T-helper 2 cell treated with Interferon-gamma antibody and Interleukin-4, amounts not matched to agents 100 ng/mL and 5 ng/mL, for 36 hours (primary cell): ENCODE data around the gene GIN1. TPM values are rescaled to one million over a fixed set of nuclear protein-coding genes. Genes with fewer than 3 reads are reported as not detected.
"Not testable (repeated sequence)": the region's sequence is repeated elsewhere in the genome, so short reads cannot be mapped to it uniquely, and the experiment has no call there.

Experiments
- intact Hi-C: fragments of 100-400 bp; cut with micrococcal nuclease; formaldehyde crosslinking; loops from one replicate; pipeline ENCODE4 v1.15.1; 2023
- total RNA-seq: library from RNA; stranded (reverse); gene quantifications from 2 replicates; pipeline ENCODE4 v1.2.3, GENCODE V29; 2022

The GIN1 gene
- total RNA-seq: 8.0 and 10.5 TPM in 2 replicates

GRCh38 chr5:103119765-103120606 lies at the start of gene GIN1, which contains the start of gene PPIP5K2:
Gene GIN1 (minus strand): TSS chr5:103120138. CDS start chr5:103108707, 11,431 bp downstream.
Gene PPIP5K2 (plus strand): TSS chr5:103120301. CDS start chr5:103129590, 9,289 bp downstream.
- intact Hi-C loops: loop anchor here (1.0 to 5.0 kb wide), 6 partner anchors 9 to 365 kb away; partner anchors contain the start of genes MACIR and PAM

- intact Hi-C loops: no loop called here
Measured at GRCh38 chr5:103166706-103167105, 46.8 kb upstream of the GIN1 start.

DNA sequence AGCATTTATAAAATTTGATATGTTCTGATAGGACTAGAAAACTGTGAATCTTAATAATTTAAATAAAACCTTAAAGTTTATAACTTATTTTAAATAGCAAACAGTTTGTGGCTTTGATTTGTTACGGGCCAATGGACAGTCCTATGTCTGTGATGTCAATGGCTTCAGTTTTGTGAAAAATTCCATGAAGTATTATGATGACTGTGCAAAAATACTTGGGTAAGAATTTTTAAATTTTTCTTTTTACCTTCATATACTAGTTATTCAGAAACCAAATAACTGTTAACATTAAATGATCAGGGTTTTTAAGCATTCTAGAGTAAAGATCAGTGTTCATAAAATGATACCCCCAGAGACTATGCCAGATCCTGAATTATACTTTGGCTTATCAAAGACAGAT lies 31.2 kb upstream of the GIN1 start:
- intact Hi-C loops: no loop called here

- intact Hi-C loops: no loop called here
Measured at GRCh38 chr5:103148213-103148612, 28.3 kb upstream of the GIN1 start.

- intact Hi-C loops: no loop called here
Measured at GRCh38 chr5:103145196-103145595, 25.3 kb upstream of the GIN1 start.

DNA sequence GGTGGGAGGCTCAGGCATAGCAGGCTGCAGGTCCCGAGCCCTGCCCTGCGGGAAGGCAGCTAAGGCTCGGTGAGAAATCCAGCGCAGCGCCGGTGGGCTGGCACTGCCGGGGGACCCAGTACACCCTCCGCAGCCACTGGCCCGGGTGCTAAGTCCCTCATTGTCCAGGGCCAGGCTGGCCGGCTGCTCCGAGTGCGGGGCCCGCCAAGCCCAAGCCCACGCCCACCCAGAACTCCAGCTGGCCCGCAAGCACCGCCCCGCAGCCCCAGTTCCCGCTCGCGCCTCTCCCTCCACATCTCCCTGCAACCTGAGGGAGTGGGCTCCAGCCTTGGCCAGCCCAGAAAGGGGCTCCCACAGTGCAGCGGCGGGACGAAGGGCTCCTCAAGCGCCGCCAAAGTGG lies 22.2 kb upstream of the GIN1 start:
- intact Hi-C loops: not testable (repeated sequence)

DNA sequence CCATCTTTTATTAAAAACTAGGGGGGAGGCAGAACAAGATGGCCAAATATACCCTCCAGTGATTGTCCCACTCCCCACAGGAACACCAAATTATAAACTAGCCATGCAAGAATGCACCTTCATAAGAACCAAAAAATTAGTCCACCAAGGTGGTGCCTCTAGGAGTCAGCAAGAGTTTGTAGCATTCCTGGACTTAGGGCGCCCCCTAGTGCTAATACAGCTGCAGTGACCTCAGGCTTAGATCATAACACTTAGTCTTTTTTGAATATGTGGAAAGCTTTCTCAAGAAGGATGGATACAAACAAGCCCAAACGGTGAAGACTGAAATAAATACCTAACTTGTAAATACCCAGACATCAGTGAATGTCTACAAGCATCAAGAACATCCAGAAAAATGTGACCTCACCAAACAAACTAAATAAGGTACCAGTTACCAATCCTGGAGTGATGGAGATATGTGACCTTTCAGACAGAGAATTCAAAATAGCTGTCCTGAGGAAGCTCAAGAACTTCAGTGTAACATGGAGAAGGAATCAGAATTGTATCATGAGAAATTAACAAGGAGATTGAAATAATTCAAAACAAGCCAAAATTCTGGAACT lies 19.4 kb upstream of the GIN1 start:
- intact Hi-C loops: loop anchor here (1.0 to 10.0 kb wide), 8 partner anchors 19 to 845 kb away; partner anchors contain the start of genes GIN1, PAM, PPIP5K2 and SLCO4C1

GRCh38 chr5:103138202-103138690 lies 18.3 kb upstream of the GIN1 start:
- intact Hi-C loops: loop anchor here (2.0 to 10.0 kb wide), 3 partner anchors 96 to 843 kb away; partner anchors contain the start of genes PAM and SLCO4C1

DNA sequence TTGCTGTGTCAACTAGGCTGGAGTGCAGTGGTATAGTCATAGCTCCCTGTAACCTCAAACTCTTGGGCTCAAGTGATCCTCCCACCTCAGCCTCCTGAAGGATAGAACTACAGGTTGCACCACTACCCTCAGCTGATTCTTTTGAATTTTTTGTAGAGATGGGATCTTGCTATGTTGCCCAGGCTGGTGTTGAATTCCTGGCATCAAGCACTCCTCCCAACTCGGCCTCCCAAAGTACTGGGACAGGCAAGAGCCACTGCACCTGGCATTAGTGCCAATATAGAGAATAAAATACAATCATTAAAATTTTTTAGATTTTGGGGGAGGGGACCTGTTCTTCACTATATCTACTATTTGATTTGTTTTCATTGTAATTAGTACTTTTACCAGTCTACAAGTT lies 15.5 kb upstream of the GIN1 start:
- intact Hi-C loops: loop anchor here (5.0 to 10.0 kb wide), 2 partner anchors 93 to 841 kb away; partner anchors contain the start of gene SLCO4C1

DNA sequence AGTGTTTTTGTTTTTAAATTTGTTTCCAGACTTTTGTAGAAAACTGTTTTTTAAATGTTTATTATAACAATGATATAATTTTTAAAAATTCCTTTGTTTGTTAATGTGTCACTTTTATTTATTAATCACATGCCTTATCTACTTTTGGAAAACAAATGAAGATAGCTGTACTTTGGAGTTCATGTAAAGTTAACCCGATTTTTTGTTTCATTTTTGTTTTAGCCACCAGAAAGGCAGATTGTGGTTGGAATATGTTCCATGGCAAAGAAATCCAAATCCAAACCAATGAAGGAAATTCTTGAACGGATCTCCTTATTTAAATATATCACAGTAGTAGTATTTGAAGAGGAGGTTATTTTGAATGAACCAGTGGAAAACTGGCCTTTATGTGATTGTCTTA lies 13.3 kb upstream of the GIN1 start:
- intact Hi-C loops: loop anchor here (10.0 kb wide), 1 partner anchor 838 kb away; the partner anchor contains the start of gene SLCO4C1

GRCh38 chr5:103132684-103133083 lies 12.7 kb upstream of the GIN1 start:
- intact Hi-C loops: loop anchor here (10.0 kb wide), 1 partner anchor 838 kb away; the partner anchor contains the start of gene SLCO4C1

GRCh38 chr5:103128202-103128601 lies 8.3 kb upstream of the GIN1 start:
- intact Hi-C loops: no loop called here

DNA sequence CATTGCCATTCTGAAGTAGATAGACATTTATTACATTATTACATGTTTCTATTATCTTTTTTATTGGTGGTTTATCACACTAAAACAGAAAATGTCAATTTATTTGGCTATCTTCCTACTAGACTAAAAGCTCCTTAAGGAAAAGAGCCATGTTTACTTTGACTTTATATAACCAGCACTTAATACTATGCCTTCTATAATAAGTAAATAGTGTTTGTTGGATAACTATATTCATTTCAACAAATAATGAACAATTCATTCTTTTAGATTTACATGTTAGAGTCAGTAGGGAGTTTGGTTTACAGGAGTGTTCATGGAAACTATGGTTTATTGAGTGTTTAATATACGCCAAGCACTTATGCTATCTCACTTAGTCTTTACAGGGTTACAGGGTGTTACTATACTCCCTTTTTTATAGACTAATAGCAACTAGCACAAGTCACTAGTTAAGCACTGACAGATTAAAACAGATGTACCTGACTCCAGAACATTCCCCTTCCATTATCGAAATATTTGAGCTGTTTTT lies 7.4 kb upstream of the GIN1 start:
- intact Hi-C loops: no loop called here

DNA sequence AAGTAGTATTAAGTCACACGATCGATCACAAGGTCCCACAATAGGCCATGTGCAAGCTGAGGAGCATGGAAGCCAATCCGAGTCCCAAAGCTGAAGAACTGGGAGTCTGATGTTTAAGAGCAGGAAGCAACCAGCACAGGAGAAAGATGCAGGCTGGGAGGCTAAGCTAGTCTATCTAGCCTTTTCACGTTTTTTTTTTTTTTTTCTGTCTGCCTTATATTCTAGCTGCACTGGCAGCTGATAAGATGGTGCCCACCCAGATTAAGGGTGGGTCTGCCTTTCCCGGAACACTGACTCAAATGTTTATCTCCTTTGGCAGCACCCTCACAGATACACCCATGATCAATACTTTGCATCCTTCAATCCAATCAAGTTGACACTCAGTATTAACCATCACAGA lies 6.6 kb upstream of the GIN1 start:
- intact Hi-C loops: no loop called here

DNA sequence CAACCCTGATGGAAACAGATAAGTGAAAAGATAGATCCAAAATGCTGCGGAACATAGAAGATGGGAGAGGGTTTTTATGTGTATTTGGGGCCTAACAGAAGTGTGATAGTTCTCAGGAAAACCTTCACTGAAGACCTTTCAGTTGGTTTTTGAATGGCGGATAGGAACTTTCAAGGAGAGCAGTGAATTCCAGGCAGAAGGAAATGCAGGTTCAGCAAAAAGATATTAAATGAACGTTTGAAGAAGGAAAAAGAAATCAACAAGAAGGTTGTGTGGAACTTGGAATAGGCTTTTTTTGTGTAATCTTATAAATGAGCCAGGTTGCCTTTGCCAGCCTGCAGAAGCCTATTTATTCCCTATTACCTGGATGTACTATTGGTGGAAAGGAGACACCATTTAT lies 2.3 kb upstream of the GIN1 start:
- intact Hi-C loops: loop anchor here (5.0 kb wide), 2 partner anchors 90 to 340 kb away; no protein-coding TSS in a partner anchor

DNA sequence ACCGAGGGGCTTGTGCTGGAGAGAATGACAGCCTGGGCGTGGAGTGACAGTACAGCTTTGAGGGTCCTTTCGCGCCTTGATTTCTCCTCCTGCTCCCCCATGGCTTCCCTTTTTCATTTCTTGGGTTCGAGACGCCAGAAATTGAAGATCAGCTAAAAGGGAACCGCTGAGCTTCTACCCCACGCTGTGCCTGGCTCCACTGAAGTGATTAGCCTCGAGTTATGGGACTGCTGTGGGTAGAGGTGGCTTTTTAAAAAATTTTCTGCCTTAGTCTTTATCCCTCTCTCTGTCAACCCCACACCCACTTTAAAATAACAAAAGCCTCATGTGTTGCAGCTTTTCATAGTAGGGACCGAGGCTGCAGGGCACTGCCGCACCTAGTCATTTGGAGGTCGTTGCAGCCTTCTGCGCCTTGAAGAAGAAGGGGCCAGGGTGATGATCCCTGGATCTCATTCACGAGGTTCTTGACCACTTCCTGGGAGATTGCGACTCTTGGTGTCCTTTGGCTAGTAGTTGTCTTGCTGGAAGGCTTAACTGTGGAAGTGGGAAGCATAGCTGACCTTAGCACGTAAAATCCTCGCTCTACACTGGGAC lies 766 bp upstream of the GIN1 start:
- intact Hi-C loops: loop anchor here (1.0 to 5.0 kb wide), 6 partner anchors 9 to 365 kb away; partner anchors contain the start of genes MACIR and PAM

- intact Hi-C loops: no loop called here
Measured at GRCh38 chr5:103119070-103119764, 721 bp downstream of the GIN1 start.

DNA sequence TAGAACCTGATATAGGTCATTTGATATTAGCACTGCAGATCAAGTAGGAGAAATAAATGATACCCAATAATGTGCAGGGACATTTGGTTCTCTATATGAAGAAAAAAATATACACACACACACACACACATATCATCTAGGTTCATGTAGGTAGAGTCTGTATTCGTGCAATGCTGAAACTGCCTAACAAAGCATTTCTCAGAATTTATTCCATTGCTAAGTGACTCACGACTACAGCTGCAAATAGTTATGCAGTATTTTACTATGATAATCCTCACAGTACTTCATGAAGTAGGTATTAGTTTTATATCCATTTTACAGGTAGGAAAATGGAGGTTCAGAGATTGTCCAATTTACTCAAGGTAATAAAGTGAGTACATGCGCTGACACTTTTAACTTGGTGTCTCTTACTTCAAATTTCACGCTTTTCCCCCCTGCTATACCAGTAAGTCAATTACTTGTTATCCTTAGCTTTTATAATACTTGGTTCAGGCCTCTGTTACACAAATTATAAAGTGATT lies 2.4 kb downstream of the GIN1 start:
- intact Hi-C loops: no loop called here

- intact Hi-C loops: no loop called here
Measured at GRCh38 chr5:103114440-103114839, 5.5 kb downstream of the GIN1 start.

- intact Hi-C loops: no loop called here
Measured at GRCh38 chr5:103112910-103113309, 7.0 kb downstream of the GIN1 start.
